ENCODE data around the gene HIPK2.

GRCh38 chr7:139544645-139545044 lies 233.2 kb downstream of the HIPK2 start:
- TF ChIP-seq REST (IDR thresholded peaks at IDR 0.05; ENCODE audit: low read depth) (no peak), TEAD4 (IDR thresholded peaks at IDR 0.05) (no peak)
